Activated CD4-positive, alpha-beta T cell treated with anti-CD3 and anti-CD28 coated beads for 1 hour (primary cell): ENCODE measurements around the gene SDK1.
"Not testable (repeated sequence)": the region's sequence is repeated elsewhere in the genome, so short reads cannot be mapped to it uniquely, and the experiment has no call there.

ENCODE experiments used
- DNase-seq: peaks from one replicate; pipeline ENCODE4 v3.0.0-alpha.2; 2020

SDK1 gene

GRCh38 chr7:4270268-4270667 lies 969.2 kb downstream of the SDK1 start:
- DNase-seq, result no peak

GRCh38 chr7:4270941-4271715 lies 970.1 kb downstream of the SDK1 start:
- no peak for DNase-seq

- DNase-seq, result no peak
These were observed 970.6 kb downstream of the SDK1 start for GRCh38 chr7:4271716-4272015.

- no peak for DNase-seq
These were observed 971.1 kb downstream of the SDK1 start for GRCh38 chr7:4272141-4272540.

GRCh38 chr7:4273566-4274230 lies 972.6 kb downstream of the SDK1 start:
- no peak for DNase-seq

GRCh38 chr7:4274286-4274685 lies 973.2 kb downstream of the SDK1 start:
- DNase-seq, result no peak

GRCh38 chr7:4277936-4278335 lies 976.9 kb downstream of the SDK1 start:
- no peak for DNase-seq

- no peak for DNase-seq
These were observed 978.2 kb downstream of the SDK1 start for GRCh38 chr7:4279216-4279615.

- DNase-seq, result no peak
These were observed 980.4 kb downstream of the SDK1 start for GRCh38 chr7:4281231-4281993.

GRCh38 chr7:4282434-4283223 lies 981.6 kb downstream of the SDK1 start:
- DNase-seq, result no peak

GRCh38 chr7:4286351-4286750 lies 985.3 kb downstream of the SDK1 start:
- DNase-seq, result no peak

GRCh38 chr7:4288791-4289394 lies 987.8 kb downstream of the SDK1 start:
- DNase-seq, result no peak

GRCh38 chr7:4297165-4297917 lies 996.3 kb downstream of the SDK1 start:
- DNase-seq, result no peak

- DNase-seq, result no peak
These were observed 996.8 kb downstream of the SDK1 start for GRCh38 chr7:4297918-4298219.

GRCh38 chr7:4299431-4299830 lies 998.4 kb downstream of the SDK1 start:
- no peak for DNase-seq

GRCh38 chr7:4302203-4302905 lies 1001.3 kb downstream of the SDK1 start:
- no peak for DNase-seq

- DNase-seq, result no peak
These were observed 1006.5 kb downstream of the SDK1 start for GRCh38 chr7:4307316-4308204.

- DNase-seq, result no peak
These were observed 1007.1 kb downstream of the SDK1 start for GRCh38 chr7:4308205-4308590.

GRCh38 chr7:4313911-4314310 lies 1012.9 kb downstream of the SDK1 start:
- DNase-seq, result not testable (repeated sequence)

- DNase-seq, result not testable (repeated sequence)
These were observed 1013.3 kb downstream of the SDK1 start for GRCh38 chr7:4314316-4314715.
